GM12891 (cell line): ENCODE data around the gene SCAI.
"Not testable (repeated sequence)": the region's sequence is repeated elsewhere in the genome, so short reads cannot be mapped to it uniquely, and the experiment has no call there.

ENCODE experiments used
- POLR2A ChIP-seq: IDR thresholded peaks from 2 replicates; pipeline ENCODE4 v1.6.1; 2011; ENCODE audit warnings: low read depth, low read length, control low read depth
- POLR2AphosphoS5 ChIP-seq: IDR thresholded peaks from 2 replicates; pipeline ENCODE4 v1.6.1; 2011; ENCODE audit warnings: low read depth, low read length, control low read depth
- TAF1 ChIP-seq: IDR thresholded peaks from 2 replicates; pipeline ENCODE4 v1.6.1; 2011; ENCODE audit warnings: low read depth, low read length, control low read depth

GRCh38 chr9:125162891-125163290, 19.6 kb upstream of the SCAI start:
- TF ChIP-seq POLR2A, TAF1, POLR2AphosphoS5: not testable (repeated sequence)
